ENCODE results near the gene OLA1. TPM values are rescaled to one million over a fixed set of nuclear protein-coding genes. Genes with fewer than 3 reads are reported as not detected.

OLA1 gene
- polyA plus RNA-seq, 2 of the 4 experiments (the other 2 are of a cell fraction) = 127 to 226 TPM

- ATAC-seq = no peak
- no peak for DNase-seq (ENCODE audit: low read depth in 1 of 2, low spot score in 1 of 2)
- Histone ChIP-seq H3K27ac (no peak overlapping the region), H3K4me2 (no peak overlapping the region), H3K4me1 (no peaks in the 10 kb centered on the region), H3K9me3 (no peaks in the 10 kb centered on the region), H3K4me3 (no peak overlapping the region)
- no peak for FAIRE-seq
- ChIA-PET CTCF (no interaction called here), POLR2A (no interaction called here)
- no peak for TF ChIP-seq NR3C1 (IDR thresholded peaks at IDR 0.05)
- 97% methylated on average over 2 of the region's 2 CpGs for whole genome bisulfite sequencing (ENCODE audit: missing lambda C conversion rate)
These were observed 106.0 kb downstream of the OLA1 start for GRCh38 chr2:174142290-174142689.

- WGBS (ENCODE audit: missing lambda C conversion rate) = 46% methylated on average over 4 of the region's 4 CpGs
- H3K9me3 ChIP-seq = no peaks in the 10 kb centered on the region
- FAIRE-seq (no peak), DNase-seq (ENCODE audit: low read depth in 1 of 2, low spot score in 1 of 2) (peak; percentile 7 to 48), ATAC-seq (peak in 1 of 2 experiments; percentile 81; a peak in 3 of 6 replicates)
- H3K27ac ChIP-seq = no peak overlapping the region
- no peak overlapping the region for H3K4me2 ChIP-seq
- no peak overlapping the region for H3K4me3 ChIP-seq
- ChIA-PET CTCF (interaction anchor here (0.9 to 3.1 kb wide), 6 partner anchors 8 to 203 kb away, joined by 3 to 9 read pairs (median 4); no protein-coding TSS in a partner anchor), POLR2A (no interaction called here)
- no peaks in the 10 kb centered on the region for H3K4me1 ChIP-seq
- TF ChIP-seq CTCF (IDR thresholded peaks at IDR 0.05) = peak; percentile 45
- TF ChIP-seq SMC3 (IDR thresholded peaks at IDR 0.05) = peak; percentile 34; the same call in 1 of the 3 replicates
- TF ChIP-seq RAD21 (conservative IDR thresholded peaks at IDR 0.05 in 1 of 2, IDR thresholded peaks at IDR 0.05 in 1 of 2) = peak; percentile 31 to 47; a peak in 3 of 5 replicates
- TF ChIP-seq RNF2 (IDR thresholded peaks at IDR 0.05; ENCODE audit: borderline replicate concordance, low read depth) = no peak
These were observed 110.2 kb downstream of the OLA1 start for GRCh38 chr2:174138161-174138560.

- ChIA-PET CTCF (interaction anchor here (0.6 kb wide), 1 partner anchor 48 kb away, joined by 3 read pairs; no protein-coding TSS in a partner anchor), POLR2A (no interaction called here)
- DNase-seq (ENCODE audit: low read depth in 1 of 2, low spot score in 1 of 2) (no peak), ATAC-seq (no peak), FAIRE-seq (no peak)
- Histone ChIP-seq H3K4me1 (no peaks in the 10 kb centered on the region), H3K4me3 (no peak overlapping the region), H3K27ac (no peak overlapping the region), H3K4me2 (no peak overlapping the region), H3K9me3 (no peaks in the 10 kb centered on the region)
- WGBS (ENCODE audit: missing lambda C conversion rate) = 93% methylated on average over 3 of the region's 3 CpGs
- TF ChIP-seq RNF2 (IDR thresholded peaks at IDR 0.05; ENCODE audit: borderline replicate concordance, low read depth) (no peak), RCOR1 (IDR thresholded peaks at IDR 0.05; ENCODE audit: low read depth, low read length) (no peak), POLR2A (IDR thresholded peaks at IDR 0.05; ENCODE audit: low read length) (no peak), ELK1 (IDR thresholded peaks at IDR 0.05; ENCODE audit: low read depth, low read length) (no peak), MAFK (IDR thresholded peaks at IDR 0.05; ENCODE audit: partially characterized antibody) (no peak), CEBPB (IDR thresholded peaks at IDR 0.05) (no peak), TFCP2L1 (CRISPR knock-in tag; IDR thresholded peaks at IDR 0.05) (no peak), HOXA7 (CRISPR knock-in tag; IDR thresholded peaks at IDR 0.05) (no peak), RAD21 (conservative IDR thresholded peaks at IDR 0.05 in 1 of 2, IDR thresholded peaks at IDR 0.05 in 1 of 2) (no peak), USF2 (IDR thresholded peaks at IDR 0.05) (no peak), NR3C1 (IDR thresholded peaks at IDR 0.05) (no peak), EHF (CRISPR knock-in tag; IDR thresholded peaks at IDR 0.05) (no peak)
These were observed 112.4 kb downstream of the OLA1 start for GRCh38 chr2:174135981-174136380.

GRCh38 chr2:174125090-174125489 lies 123.2 kb downstream of the OLA1 start:
- no peak for ATAC-seq

More at GRCh38 chr2:174125090-174125489, 123.2 kb downstream of the OLA1 start:
- Histone ChIP-seq H3K27ac (no peak overlapping the region), H3K4me2 (no peak overlapping the region), H3K4me3 (no peak overlapping the region), H3K4me1 (peaks cover 44% of the 10 kb centered on the region), H3K9me3 (no peaks in the 10 kb centered on the region)
- no peak for DNase-seq (ENCODE audit: low read depth in 1 of 2, low spot score in 1 of 2)
- WGBS (ENCODE audit: missing lambda C conversion rate) = 93% methylated on average over 4 of the region's 4 CpGs
- CTCF ChIA-PET = no interaction called here
- no peak for TF ChIP-seq FOSL2 (IDR thresholded peaks at IDR 0.05)
- TF ChIP-seq FOSL2 (CRISPR knock-in tag; IDR thresholded peaks at IDR 0.05) = no peak
- no peak for TF ChIP-seq FOXS1 (CRISPR knock-in tag; IDR thresholded peaks at IDR 0.05)
- FAIRE-seq = no peak
- POLR2A ChIA-PET = no interaction called here

Data from A549 (cell line).